C4-2B (cell line): ENCODE measurements around the gene GNAL.

Experiments used
- CTCF ChIP-seq: fragments of 450-650 bp; conservative IDR thresholded peaks from 2 replicates; pipeline ENCODE4 v1.5.1; 2017; ENCODE audit warnings: mild to moderate bottlenecking
- ZFX ChIP-seq: fragments of 450-650 bp; IDR thresholded peaks from 2 replicates; pipeline ENCODE4 v1.6.1; 2017

GRCh38 chr18:11901826-11902438 is 212.9 kb downstream of the GNAL start:
- TF ChIP-seq CTCF (no peak), ZFX (no peak)
